ENCODE results near the gene TPX2. TPM values are rescaled to one million over a fixed set of nuclear protein-coding genes. Genes with fewer than 3 reads are reported as not detected.

TPX2 gene
- total and polyA plus RNA-seq, 2 of the 8 experiments (the other 6 are each of a cell fraction or from before 2014, with no cell fraction given) = 43.6 to 125 TPM

GRCh38 chr20:31760519-31761240, 21.6 kb downstream of the TPX2 start:
- no peak for TF ChIP-seq NRF1 (IDR thresholded peaks at IDR 0.05; ENCODE audit: low read depth, low read length)
- no peak for TF ChIP-seq TEAD4 (IDR thresholded peaks at IDR 0.05; ENCODE audit: low read depth, low read length)
- TF ChIP-seq SAP30 (IDR thresholded peaks at IDR 0.05; ENCODE audit: insufficient read depth, insufficient replicate concordance, low read length) = no peak
- TF ChIP-seq TBP (IDR thresholded peaks at IDR 0.05; ENCODE audit: low read depth, low read length) = no peak
- TF ChIP-seq ZNF274 (IDR thresholded peaks at IDR 0.05; ENCODE audit: borderline replicate concordance, extremely low read depth, low read length) = no peak
- TF ChIP-seq TAF7 (optimal IDR thresholded peaks at IDR 0.05; ENCODE audit: borderline replicate concordance, low read depth, low read length) = no peak
- TF ChIP-seq RFX5 (IDR thresholded peaks at IDR 0.05; ENCODE audit: borderline replicate concordance, low read depth, low read length) = no peak
- CTCF ChIA-PET (ENCODE audit: partially characterized antibody) = interaction anchor here (0.9 to 2.3 kb wide), 2 partner anchors 17 to 37 kb away, joined by 3 to 6 read pairs; no protein-coding TSS in a partner anchor
- Histone ChIP-seq H3K79me2 (ENCODE audit: control insufficient read depth in 1 of 2, insufficient read depth in 2 of 2, low read length in 2 of 2) (peaks cover 0 to 41% of the 10 kb centered on the region in 2 experiments; a peak in 2 of 4 replicates), H3K23me2 (ENCODE audit: low read depth, low read length) (no peaks in the 10 kb centered on the region), H3K27me3 (replicated peaks in 1 of 4; ENCODE audit: control insufficient read depth in 3 of 4, extremely low read depth in 1 of 4, insufficient read depth in 3 of 4, low read length in 3 of 4) (no peaks in the 10 kb centered on the region), H3K36me3 (ENCODE audit: control insufficient read depth in 2 of 4, insufficient read depth in 4 of 4, low read length in 3 of 4) (peaks cover 26 to 50% (median 28%) of the 10 kb centered on the region in 4 experiments; a peak in 7 of 8 replicates), H2BK120ac (replicated peaks; ENCODE audit: low read depth, low read length) (no peak overlapping the region), H4K5ac (ENCODE audit: insufficient read length, low read depth, low read length) (no peak overlapping the region), H2AFZ (ENCODE audit: low read length) (no peak overlapping the region), H2BK12ac (ENCODE audit: low read depth, low read length) (no peak overlapping the region), H2AK5ac (ENCODE audit: low read depth, low read length) (no peak overlapping the region), H3K4me1 (replicated peaks in 1 of 4; ENCODE audit: control insufficient read depth in 3 of 4, insufficient read depth in 4 of 4, low read length in 3 of 4) (no peaks in the 10 kb centered on the region), H2BK5ac (ENCODE audit: low read depth, low read length) (no peak overlapping the region), H3K23ac (ENCODE audit: insufficient read length) (no peak overlapping the region), H3K56ac (replicated peaks; ENCODE audit: insufficient read length, low read depth, low read length) (no peak overlapping the region), H3K14ac (ENCODE audit: insufficient read length) (no peak overlapping the region), H4K20me1 (replicated peaks in 1 of 2; ENCODE audit: control insufficient read depth in 1 of 2, insufficient read depth in 2 of 2, low read length in 2 of 2) (peaks cover 0 to 6% of the 10 kb centered on the region in 2 experiments), H3K4ac (replicated peaks; ENCODE audit: insufficient read length, low read depth, low read length) (no peak overlapping the region), H3K27ac (ENCODE audit: low read depth, low read length) (no peak overlapping the region), H3K9ac (replicated peaks in 1 of 4; ENCODE audit: extremely low read depth in 1 of 4, low read depth in 3 of 4, low read length in 3 of 4) (no peak overlapping the region), H2BK20ac (ENCODE audit: low read length) (no peak overlapping the region), H3K79me1 (ENCODE audit: low read depth, low read length) (no peaks in the 10 kb centered on the region), H3K18ac (ENCODE audit: extremely low read depth, low read length) (no peak overlapping the region), H4K8ac (ENCODE audit: extremely low read depth, insufficient read depth, low read length) (no peak overlapping the region), H4K91ac (replicated peaks; ENCODE audit: insufficient read length, low read length) (no peak overlapping the region), H2BK15ac (ENCODE audit: low read length) (no peak overlapping the region), H3K9me3 (ENCODE audit: insufficient read depth in 2 of 2, low read depth in 1 of 2, low read length in 1 of 2) (no peaks in the 10 kb centered on the region), H3K4me3 (ENCODE audit: extremely low read depth in 1 of 4, insufficient read depth in 2 of 4, low read depth in 3 of 4, low read length in 4 of 4) (no peak overlapping the region), H3K4me2 (ENCODE audit: insufficient read depth in 1 of 2, low read depth in 2 of 2, low read length in 2 of 2) (no peak overlapping the region)
- POLR2A ChIA-PET (ENCODE audit: partially characterized antibody) = interaction anchor here (0.6 to 1.0 kb wide), 2 partner anchors 13 to 48 kb away, joined by 3 read pairs; no protein-coding TSS in a partner anchor
- WGBS, 2 experiments (ENCODE audit: extremely low coverage in 1 of 2, insufficient coverage in 1 of 2, insufficient read length in 1 of 2, insufficient replicate concordance in 2 of 2, low coverage in 1 of 2, low lambda C conversion rate in 2 of 2, missing lambda C conversion rate in 1 of 2) = 95% methylated on average over 6 of the region's 6 CpGs; no CpG with 5 or more reads in 1 of the 2 experiments
- DNase-seq (ENCODE audit: low read depth in 1 of 2, low spot score in 2 of 2) (no peak), FAIRE-seq (no peak)
